SK-N-SH treated with all-trans-retinoic acid at 6 μM for 48 hours (cell line): ENCODE measurements around the gene SMOC1.

Experiments
- ESRRG ChIP-seq: fragments of 250-450 bp; sonication (Bioruptor Pico); IDR thresholded peaks from 2 replicates; pipeline ENCODE4 v1.6.1; 2021; ENCODE audit warnings: mild to moderate bottlenecking
- GLIS3 ChIP-seq: fragments of 250-450 bp; sonication (Bioruptor Pico); IDR thresholded peaks from 2 replicates; pipeline ENCODE4 v1.5.0; 2020; ENCODE audit warnings: mild to moderate bottlenecking, moderate library complexity
- OSR1 ChIP-seq: fragments of 250-450 bp; sonication (Bioruptor Pico); IDR thresholded peaks from 2 replicates; pipeline ENCODE4 v1.8.0; 2022; ENCODE audit warnings: moderate library complexity, mild to moderate bottlenecking, inconsistent platforms
- RARB ChIP-seq: fragments of 250-450 bp; sonication (Bioruptor Pico); IDR thresholded peaks from 2 replicates; pipeline ENCODE4 v1.8.0; 2021; ENCODE audit warnings: mild to moderate bottlenecking, moderate library complexity
- TCF4 ChIP-seq: fragments of 250-450 bp; sonication (Bioruptor Pico); IDR thresholded peaks from 2 replicates; pipeline ENCODE4 v1.8.0; 2021; ENCODE audit warnings: mild to moderate bottlenecking, moderate library complexity, borderline replicate concordance
- TOX ChIP-seq: fragments of 250-450 bp; sonication (Bioruptor Pico); IDR thresholded peaks from 2 replicates; pipeline ENCODE4 v1.8.0; 2021; ENCODE audit warnings: mild to moderate bottlenecking, moderate library complexity, borderline replicate concordance
- ZC3H10 ChIP-seq: fragments of 250-450 bp; sonication (Bioruptor Pico); IDR thresholded peaks from 2 replicates; pipeline ENCODE4 v1.5.1; 2021; ENCODE audit warnings: mild to moderate bottlenecking, moderate library complexity
- ZFP3 ChIP-seq: fragments of 250-450 bp; sonication (Bioruptor Pico); IDR thresholded peaks from 2 replicates; pipeline ENCODE4 v1.5.0; 2020; ENCODE audit warnings: mild to moderate bottlenecking, moderate library complexity
- TF ChIP-seq, protein P1 (sequence below): fragments of 250-450 bp; sonication (Bioruptor Pico); IDR thresholded peaks from 2 replicates; pipeline ENCODE4 v1.8.0; 2020; ENCODE audit warnings: mild to moderate bottlenecking, moderate library complexity, borderline replicate concordance
- TF ChIP-seq, protein P2 (sequence below): fragments of 250-450 bp; sonication (Bioruptor Pico); IDR thresholded peaks from 2 replicates; pipeline ENCODE4 v1.5.1; 2021; ENCODE audit warnings: mild to moderate bottlenecking, moderate library complexity
- TF ChIP-seq, protein P3 (sequence below): fragments of 250-450 bp; sonication (Bioruptor Pico); IDR thresholded peaks from 2 replicates; pipeline ENCODE4 v1.5.1; 2020; ENCODE audit warnings: low read depth, mild to moderate bottlenecking, moderate library complexity

DNA sequence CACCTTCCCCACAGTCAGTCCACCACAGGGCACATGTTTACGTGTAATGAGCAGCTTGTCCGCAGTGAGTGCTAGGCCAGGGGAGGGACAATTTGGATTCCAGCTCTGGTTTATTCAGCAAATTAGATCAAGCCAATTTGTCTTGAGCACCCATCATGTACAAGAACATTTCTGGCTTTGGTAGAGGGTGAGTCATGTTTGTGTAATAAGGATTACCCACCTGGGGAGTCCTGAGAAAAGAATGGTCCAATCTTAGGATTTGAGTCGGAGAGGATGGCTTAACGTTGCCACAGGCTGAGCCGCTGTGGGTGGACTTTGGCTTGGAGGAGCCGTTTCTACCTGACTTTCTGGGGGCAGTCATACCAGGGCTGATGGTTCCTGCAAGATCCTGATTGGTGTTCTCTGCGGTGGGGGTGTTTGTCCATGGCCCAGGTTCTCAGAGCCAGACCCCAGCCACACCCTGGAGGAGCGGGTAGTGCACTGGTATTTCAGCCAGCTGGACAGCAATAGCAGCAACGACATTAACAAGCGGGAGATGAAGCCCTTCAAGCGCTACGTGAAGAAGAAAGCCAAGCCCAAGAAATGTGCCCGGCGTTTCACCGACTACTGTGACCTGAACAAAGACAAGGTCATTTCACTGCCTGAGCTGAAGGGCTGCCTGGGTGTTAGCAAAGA lies 143.7 kb downstream of the SMOC1 start:
- TF ChIP-seq ZFP3 (CRISPR knock-in tag) (no peak), ESRRG (CRISPR knock-in tag) (no peak), ZC3H10 (no peak), TCF4 (CRISPR knock-in tag) (no peak), RARB (CRISPR knock-in tag) (no peak), TOX (CRISPR knock-in tag) (no peak), GLIS3 (CRISPR knock-in tag) (no peak), OSR1 (CRISPR knock-in tag) (no peak)
- TF ChIP-seq, protein P1, sequence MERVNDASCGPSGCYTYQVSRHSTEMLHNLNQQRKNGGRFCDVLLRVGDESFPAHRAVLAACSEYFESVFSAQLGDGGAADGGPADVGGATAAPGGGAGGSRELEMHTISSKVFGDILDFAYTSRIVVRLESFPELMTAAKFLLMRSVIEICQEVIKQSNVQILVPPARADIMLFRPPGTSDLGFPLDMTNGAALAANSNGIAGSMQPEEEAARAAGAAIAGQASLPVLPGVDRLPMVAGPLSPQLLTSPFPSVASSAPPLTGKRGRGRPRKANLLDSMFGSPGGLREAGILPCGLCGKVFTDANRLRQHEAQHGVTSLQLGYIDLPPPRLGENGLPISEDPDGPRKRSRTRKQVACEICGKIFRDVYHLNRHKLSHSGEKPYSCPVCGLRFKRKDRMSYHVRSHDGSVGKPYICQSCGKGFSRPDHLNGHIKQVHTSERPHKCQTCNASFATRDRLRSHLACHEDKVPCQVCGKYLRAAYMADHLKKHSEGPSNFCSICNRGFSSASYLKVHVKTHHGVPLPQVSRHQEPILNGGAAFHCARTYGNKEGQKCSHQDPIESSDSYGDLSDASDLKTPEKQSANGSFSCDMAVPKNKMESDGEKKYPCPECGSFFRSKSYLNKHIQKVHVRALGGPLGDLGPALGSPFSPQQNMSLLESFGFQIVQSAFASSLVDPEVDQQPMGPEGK (CRISPR knock-in tag) = no peak
- TF ChIP-seq, protein P2, sequence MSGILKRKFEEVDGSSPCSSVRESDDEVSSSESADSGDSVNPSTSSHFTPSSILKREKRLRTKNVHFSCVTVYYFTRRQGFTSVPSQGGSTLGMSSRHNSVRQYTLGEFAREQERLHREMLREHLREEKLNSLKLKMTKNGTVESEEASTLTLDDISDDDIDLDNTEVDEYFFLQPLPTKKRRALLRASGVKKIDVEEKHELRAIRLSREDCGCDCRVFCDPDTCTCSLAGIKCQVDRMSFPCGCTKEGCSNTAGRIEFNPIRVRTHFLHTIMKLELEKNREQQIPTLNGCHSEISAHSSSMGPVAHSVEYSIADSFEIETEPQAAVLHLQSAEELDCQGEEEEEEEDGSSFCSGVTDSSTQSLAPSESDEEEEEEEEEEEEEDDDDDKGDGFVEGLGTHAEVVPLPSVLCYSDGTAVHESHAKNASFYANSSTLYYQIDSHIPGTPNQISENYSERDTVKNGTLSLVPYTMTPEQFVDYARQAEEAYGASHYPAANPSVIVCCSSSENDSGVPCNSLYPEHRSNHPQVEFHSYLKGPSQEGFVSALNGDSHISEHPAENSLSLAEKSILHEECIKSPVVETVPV = no peak
- TF ChIP-seq, protein P3, sequence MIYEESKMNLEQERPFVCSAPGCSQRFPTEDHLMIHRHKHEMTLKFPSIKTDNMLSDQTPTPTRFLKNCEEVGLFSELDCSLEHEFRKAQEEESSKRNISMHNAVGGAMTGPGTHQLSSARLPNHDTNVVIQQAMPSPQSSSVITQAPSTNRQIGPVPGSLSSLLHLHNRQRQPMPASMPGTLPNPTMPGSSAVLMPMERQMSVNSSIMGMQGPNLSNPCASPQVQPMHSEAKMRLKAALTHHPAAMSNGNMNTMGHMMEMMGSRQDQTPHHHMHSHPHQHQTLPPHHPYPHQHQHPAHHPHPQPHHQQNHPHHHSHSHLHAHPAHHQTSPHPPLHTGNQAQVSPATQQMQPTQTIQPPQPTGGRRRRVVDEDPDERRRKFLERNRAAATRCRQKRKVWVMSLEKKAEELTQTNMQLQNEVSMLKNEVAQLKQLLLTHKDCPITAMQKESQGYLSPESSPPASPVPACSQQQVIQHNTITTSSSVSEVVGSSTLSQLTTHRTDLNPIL = no peak
